IMR-90 (cell line): ENCODE results near the gene OR52I2. TPM values are rescaled to one million over a fixed set of nuclear protein-coding genes. Genes with fewer than 3 reads are reported as not detected.

Experiments
- ATAC-seq: fragments of 200-7000 bp; cut with Tn5 transposase; 2 replicates; pipeline ENCODE4 v1.9.1; 2020; ENCODE audit warnings: low read depth, mild to moderate bottlenecking, moderate library complexity
- Bru-seq: library from RNA; stranded (reverse); fragments of 400-500 nt; gene quantifications from one replicate; lab custom pipeline; 2021; lab: Mats Ljungman, UMichigan
- BruChase-seq, 2 experiments: library from RNA; stranded (reverse); fragments of 400-500 nt; gene quantifications; one replicate each; lab custom pipeline; 2021; lab: Mats Ljungman, UMichigan
- BruUV-seq: library from RNA; stranded (reverse); fragments of 400-500 nt; replicated peaks from 2 replicates; lab custom pipeline; 2021; lab: Mats Ljungman, UMichigan
- CTCF ChIA-PET: fragments of 300-600 bp; formaldehyde crosslinking; extraction: SDS; loops from one replicate; lab custom pipeline; 2021; ENCODE audit warnings: antibody characterized with exemption; lab: Yijun Ruan, JAX
- POLR2A ChIA-PET: fragments of 300-600 bp; sonication (Branson Sonifier 250); formaldehyde crosslinking; loops from one replicate; lab custom pipeline; 2022; ENCODE audit warnings: antibody characterized with exemption; ENCODE audit not compliant: unreplicated experiment; lab: Charles Lee
- DNase-seq: peaks from one replicate; pipeline ENCODE4 v3.0.0; 2013
- H2AFZ ChIP-seq: replicated peaks from 2 replicates; pipeline ENCODE3; 2013; ENCODE audit warnings: low read length, mild to moderate bottlenecking; ENCODE audit not compliant: poor library complexity
- H2AK5ac ChIP-seq: 2 replicates; pipeline ENCODE4 v1.6.1; 2013; ENCODE audit warnings: low read depth, low read length, inconsistent platforms
- H2AK9ac ChIP-seq: replicated peaks from 2 replicates; pipeline ENCODE3; 2013; ENCODE audit warnings: mild to moderate bottlenecking, low read depth, low read length, moderate library complexity; ENCODE audit not compliant: poor library complexity
- H2BK120ac ChIP-seq: 2 replicates; pipeline ENCODE4 v1.6.1; 2013; ENCODE audit warnings: low read depth, low read length, inconsistent platforms
- H2BK15ac ChIP-seq: 3 replicates; pipeline ENCODE4 v1.6.1; 2013; ENCODE audit warnings: low read depth, low read length, inconsistent platforms
- H2BK20ac ChIP-seq: 2 replicates; pipeline ENCODE4 v1.6.1; 2013; ENCODE audit warnings: low read depth, mild to moderate bottlenecking, inconsistent platforms, low read length, moderate library complexity
- H2BK5ac ChIP-seq: 2 replicates; pipeline ENCODE4 v1.6.1; 2013; ENCODE audit warnings: mild to moderate bottlenecking, low read depth, low read length, inconsistent platforms; ENCODE audit not compliant: poor library complexity, severe bottlenecking
- H3K14ac ChIP-seq: replicated peaks from 2 replicates; pipeline ENCODE4 v1.6.1; 2013; ENCODE audit warnings: low read depth, low read length, inconsistent platforms
- H3K18ac ChIP-seq: 2 replicates; pipeline ENCODE4 v1.6.1; 2013; ENCODE audit warnings: low read depth, low read length, control low read depth
- H3K23ac ChIP-seq: 2 replicates; pipeline ENCODE4 v1.6.1; 2013; ENCODE audit warnings: low read depth, low read length, inconsistent platforms
- H3K27ac ChIP-seq: 2 replicates; pipeline ENCODE4 v1.5.1; 2013; ENCODE audit warnings: mild to moderate bottlenecking, control low read depth, low read length; ENCODE audit not compliant: insufficient read depth
- H3K27me3 ChIP-seq: 2 replicates; pipeline ENCODE4 v1.6.1; 2013; ENCODE audit warnings: low read length; ENCODE audit not compliant: control insufficient read depth, insufficient read depth
- H3K36me3 ChIP-seq: 2 replicates; pipeline ENCODE4 v1.6.1; 2013; ENCODE audit warnings: low read length, mixed read lengths; ENCODE audit not compliant: control insufficient read depth, insufficient read depth
- H3K4ac ChIP-seq: 2 replicates; pipeline ENCODE4 v1.6.1; 2013; ENCODE audit warnings: low read depth, low read length, inconsistent platforms
- H3K4me1 ChIP-seq: 2 replicates; pipeline ENCODE4 v1.6.1; 2013; ENCODE audit warnings: low read length, mixed read lengths; ENCODE audit not compliant: control insufficient read depth, insufficient read depth
- H3K4me2 ChIP-seq: 2 replicates; pipeline ENCODE4 v1.6.1; 2013; ENCODE audit warnings: low read depth, mild to moderate bottlenecking, control low read depth, low read length, moderate library complexity
- H3K4me3 ChIP-seq: 2 replicates; pipeline ENCODE4 v1.5.1; 2013; ENCODE audit warnings: low read depth, mild to moderate bottlenecking, control low read depth, low read length, moderate library complexity; ENCODE audit not compliant: insufficient read depth
- H3K56ac ChIP-seq: 2 replicates; pipeline ENCODE4 v1.6.1; 2013; ENCODE audit warnings: low read length, inconsistent platforms; ENCODE audit not compliant: insufficient read depth; ENCODE audit errors: extremely low read depth
- H3K79me1 ChIP-seq, 2 experiments: 2 replicates each; pipeline ENCODE4 v1.6.1; 2013; ENCODE audit warnings: low read length in 2 of 2, inconsistent platforms in 1 of 2, low read depth in 1 of 2
- H3K9ac ChIP-seq: 2 replicates; pipeline ENCODE4 v1.6.1; 2013; ENCODE audit warnings: low read depth, low read length, control low read depth
- H3K9me1 ChIP-seq: 2 replicates; pipeline ENCODE4 v1.6.1; 2013; ENCODE audit warnings: low read length, inconsistent platforms; ENCODE audit not compliant: insufficient read depth
- H3K9me3 ChIP-seq: 2 replicates; pipeline ENCODE4 v1.6.1; 2013; ENCODE audit warnings: low read length; ENCODE audit not compliant: control insufficient read depth, insufficient read depth
- H4K20me1 ChIP-seq: 2 replicates; pipeline ENCODE4 v1.6.1; 2013; ENCODE audit warnings: low read length, inconsistent platforms; ENCODE audit not compliant: insufficient read depth
- H4K5ac ChIP-seq: 2 replicates; pipeline ENCODE4 v1.6.1; 2013; ENCODE audit warnings: mild to moderate bottlenecking, low read depth, low read length, control low read depth
- H4K8ac ChIP-seq, 2 experiments: 2 replicates each; pipeline ENCODE4 v1.6.1; 2013; ENCODE audit warnings: low read depth in 2 of 2, low read length in 2 of 2, control low read depth in 1 of 2, inconsistent platforms in 1 of 2
- H4K91ac ChIP-seq: 2 replicates; pipeline ENCODE4 v1.6.1; 2013; ENCODE audit warnings: low read depth, low read length, inconsistent platforms; ENCODE audit not compliant: insufficient read depth
- CEBPB ChIP-seq: IDR thresholded peaks from 2 replicates; pipeline ENCODE4 v1.6.1; 2012; ENCODE audit warnings: low read depth, low read length, improper control_type of control experiment
- CHD1 ChIP-seq: IDR thresholded peaks from 2 replicates; pipeline ENCODE4 v1.6.1; 2012; ENCODE audit warnings: low read depth, low read length, improper control_type of control experiment
- MAZ ChIP-seq: IDR thresholded peaks from 2 replicates; pipeline ENCODE4 v1.6.1; 2012; ENCODE audit warnings: low read depth, mild to moderate bottlenecking, low read length, improper control_type of control experiment, moderate library complexity, borderline replicate concordance
- NFE2L2 ChIP-seq: fragments of 150-350 bp; IDR thresholded peaks from 2 replicates; pipeline ENCODE4 v1.6.1; 2016; ENCODE audit warnings: low read depth, mild to moderate bottlenecking, low read length
- RAD21 ChIP-seq: IDR thresholded peaks from 2 replicates; pipeline ENCODE4 v1.6.1; 2012; ENCODE audit warnings: low read length, improper control_type of control experiment
- RFX5 ChIP-seq: IDR thresholded peaks from 2 replicates; pipeline ENCODE4 v1.8.0; 2012; ENCODE audit warnings: low read depth, mild to moderate bottlenecking, low read length, moderate library complexity
- SMC3 ChIP-seq: fragments of 150-350 bp; IDR thresholded peaks from 2 replicates; pipeline ENCODE4 v1.6.1; 2016; ENCODE audit warnings: low read depth, mild to moderate bottlenecking, antibody characterized with exemption, low read length, moderate library complexity
- dilution Hi-C: fragments of 300-500 bp; cut with HindIII; formaldehyde crosslinking; loops from one replicate; pipeline ENCODE4 v1.14.3; 2018; ENCODE audit warnings: low sequenced_read_pairs; ENCODE audit not compliant: unreplicated experiment
- in situ Hi-C: fragments of 300-500 bp; cut with MboI; formaldehyde crosslinking; loops from 3 replicates; pipeline ENCODE4 v1.14.3; 2019; ENCODE audit warnings: low sequenced_read_pairs, inconsistent platforms, mixed read lengths
- intact Hi-C: fragments of 100-400 bp; cut with micrococcal nuclease; formaldehyde crosslinking; loops from 2 replicates; pipeline ENCODE4 v1.10.0; 2022
- long read RNA-seq: library from polyadenylated mRNA; unstranded; transcript quantifications from one replicate; pipeline ENCODE4 v2.0.0, GENCODE V29; 2021; ENCODE audit not compliant: unreplicated experiment
- polyA plus RNA-seq, 3 experiments: library from polyadenylated mRNA; depleted of rRNA; stranded (reverse); fragments of >200 nt; gene quantifications; 2 replicates each; pipeline ENCODE4 v1.2.3, GENCODE V29; 2012; ENCODE audit warnings: low replicate concordance in 1 of 3
- total RNA-seq: library from RNA; depleted of rRNA; stranded (reverse); fragments of >200 nt; gene quantifications from 2 replicates; pipeline ENCODE4 v1.2.3, GENCODE V29; 2012; rRNA removed
- TF ChIP-seq, protein P1 (sequence below): fragments of 150-350 bp; IDR thresholded peaks from 2 replicates; pipeline ENCODE4 v1.6.1; 2017; ENCODE audit warnings: mild to moderate bottlenecking, antibody characterized with exemption, low read length, low read depth
- TF ChIP-seq, protein P2 (sequence below): fragments of 150-350 bp; IDR thresholded peaks from 2 replicates; pipeline ENCODE4 v1.6.1; 2016; ENCODE audit warnings: low read depth, mild to moderate bottlenecking, low read length, moderate library complexity, borderline replicate concordance

OR52I2 gene
- total RNA-seq = not detected in 2 replicates
- not detected in 2 replicates for polyA plus RNA-seq (2012; rRNA removed)
- not detected in 2 replicates for polyA plus RNA-seq (2012; cell fraction: cytosol; rRNA removed)
- not detected in 2 replicates for polyA plus RNA-seq (2012; cell fraction: nucleus; rRNA removed; ENCODE audit: low replicate concordance)
- Bru-seq, nascent RNA = not detected
- not detected for BruChase-seq, experiment 1, labeled RNA remaining after a 6-hour chase
- not detected for BruChase-seq, experiment 2, labeled RNA remaining after a 2-hour chase
- long read RNA-seq = 0 reads

DNA sequence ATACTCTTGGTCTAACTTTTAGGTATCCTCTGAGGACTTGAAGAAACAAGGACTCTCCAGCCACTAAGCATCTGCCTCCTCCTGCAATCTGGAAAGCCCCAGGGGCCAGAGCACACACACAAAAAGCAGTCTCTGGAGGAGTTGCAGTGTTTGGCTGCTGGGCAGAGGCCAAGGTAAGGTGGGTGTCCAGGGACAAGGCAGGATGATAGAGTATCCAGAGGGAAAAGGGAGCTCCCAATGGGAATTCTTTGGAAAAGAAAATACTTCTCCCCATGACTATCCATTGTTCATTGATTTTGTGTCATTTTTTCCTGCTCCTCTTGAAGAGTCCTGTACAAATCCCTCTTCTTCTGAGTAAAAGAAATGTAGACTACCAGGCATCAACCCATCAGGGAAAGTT is at the start of gene OR52I2:
TSS of gene OR52I2 (plus strand) at position 301 of the 400 bp plus-strand sequence.
- Histone ChIP-seq H2BK15ac (no peak within 1 kb of the TSS), H4K20me1 (no peaks in the 10 kb centered on the region), H2BK5ac (no peak within 1 kb of the TSS), H4K5ac (no peak within 1 kb of the TSS), H3K14ac (no peak within 1 kb of the TSS), H3K9ac (no peak within 1 kb of the TSS), H3K18ac (no peak within 1 kb of the TSS), H3K4me3 (no peak within 1 kb of the TSS), H2AK9ac (no peak within 1 kb of the TSS), H3K9me1 (no peaks in the 10 kb centered on the region), H2AK5ac (no peak within 1 kb of the TSS), H3K4ac (no peak within 1 kb of the TSS), H3K9me3 (no peaks in the 10 kb centered on the region), H3K56ac (no peak within 1 kb of the TSS), H3K4me2 (no peak within 1 kb of the TSS), H2BK120ac (no peak within 1 kb of the TSS), H3K27me3 (no peaks in the 10 kb centered on the region; the same call in 1 of the 2 replicates), H3K36me3 (no peaks in the 10 kb centered on the region), H3K23ac (no peak within 1 kb of the TSS), H2AFZ (no peak within 1 kb of the TSS), H3K79me1 (no peaks in the 10 kb centered on the region), H4K8ac (no peak within 1 kb of the TSS), H3K4me1 (no peaks in the 10 kb centered on the region), H2BK20ac (no peak within 1 kb of the TSS), H4K91ac (no peak within 1 kb of the TSS), H3K27ac (no peak within 1 kb of the TSS)
- intact Hi-C loops = no loop called here
- DNase-seq = no peak
- no peak for TF ChIP-seq NFE2L2
- TF ChIP-seq, protein P1, sequence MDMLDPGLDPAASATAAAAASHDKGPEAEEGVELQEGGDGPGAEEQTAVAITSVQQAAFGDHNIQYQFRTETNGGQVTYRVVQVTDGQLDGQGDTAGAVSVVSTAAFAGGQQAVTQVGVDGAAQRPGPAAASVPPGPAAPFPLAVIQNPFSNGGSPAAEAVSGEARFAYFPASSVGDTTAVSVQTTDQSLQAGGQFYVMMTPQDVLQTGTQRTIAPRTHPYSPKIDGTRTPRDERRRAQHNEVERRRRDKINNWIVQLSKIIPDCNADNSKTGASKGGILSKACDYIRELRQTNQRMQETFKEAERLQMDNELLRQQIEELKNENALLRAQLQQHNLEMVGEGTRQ = no peak
- no peak for TF ChIP-seq CHD1
- TF ChIP-seq RAD21 = no peak
- no peak for TF ChIP-seq CEBPB
- TF ChIP-seq MAZ = no peak
- no peak for TF ChIP-seq RFX5
- no peak for TF ChIP-seq SMC3
- TF ChIP-seq, protein P2, sequence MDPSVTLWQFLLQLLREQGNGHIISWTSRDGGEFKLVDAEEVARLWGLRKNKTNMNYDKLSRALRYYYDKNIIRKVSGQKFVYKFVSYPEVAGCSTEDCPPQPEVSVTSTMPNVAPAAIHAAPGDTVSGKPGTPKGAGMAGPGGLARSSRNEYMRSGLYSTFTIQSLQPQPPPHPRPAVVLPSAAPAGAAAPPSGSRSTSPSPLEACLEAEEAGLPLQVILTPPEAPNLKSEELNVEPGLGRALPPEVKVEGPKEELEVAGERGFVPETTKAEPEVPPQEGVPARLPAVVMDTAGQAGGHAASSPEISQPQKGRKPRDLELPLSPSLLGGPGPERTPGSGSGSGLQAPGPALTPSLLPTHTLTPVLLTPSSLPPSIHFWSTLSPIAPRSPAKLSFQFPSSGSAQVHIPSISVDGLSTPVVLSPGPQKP = no peak
- BruUV-seq = no TSS peak
- ChIA-PET POLR2A (no interaction called here), CTCF (no interaction called here)
- in situ Hi-C loops = no loop called here
- dilution Hi-C loops = no loop called here
- ATAC-seq = no peak
